ENCODE data around the gene KCNE1. TPM values are rescaled to one million over a fixed set of nuclear protein-coding genes. Genes with fewer than 3 reads are reported as not detected.

Gene KCNE1
- total RNA-seq, 1 experiment from 2014 or later = not detected

GRCh38 chr21:34517491-34518245 is 5.7 kb upstream of the KCNE1 start:
- ATAC-seq (no peak), DNase-seq (ENCODE audit: low read depth, low spot score) (no peak)
- TF ChIP-seq TCF7L2 (IDR thresholded peaks at IDR 0.05; ENCODE audit: low read depth, low read length) (no peak), POLR2AphosphoS5 (IDR thresholded peaks at IDR 0.05; ENCODE audit: low read depth, low read length) (no peak), SIN3A (IDR thresholded peaks at IDR 0.05; ENCODE audit: borderline replicate concordance, insufficient read depth, low read depth, low read length) (no peak), REST (IDR thresholded peaks at IDR 0.05; ENCODE audit: insufficient read depth in 1 of 2, low read depth in 2 of 2, low read length in 1 of 2) (no peak)
- TF ChIP-seq, protein P1, sequence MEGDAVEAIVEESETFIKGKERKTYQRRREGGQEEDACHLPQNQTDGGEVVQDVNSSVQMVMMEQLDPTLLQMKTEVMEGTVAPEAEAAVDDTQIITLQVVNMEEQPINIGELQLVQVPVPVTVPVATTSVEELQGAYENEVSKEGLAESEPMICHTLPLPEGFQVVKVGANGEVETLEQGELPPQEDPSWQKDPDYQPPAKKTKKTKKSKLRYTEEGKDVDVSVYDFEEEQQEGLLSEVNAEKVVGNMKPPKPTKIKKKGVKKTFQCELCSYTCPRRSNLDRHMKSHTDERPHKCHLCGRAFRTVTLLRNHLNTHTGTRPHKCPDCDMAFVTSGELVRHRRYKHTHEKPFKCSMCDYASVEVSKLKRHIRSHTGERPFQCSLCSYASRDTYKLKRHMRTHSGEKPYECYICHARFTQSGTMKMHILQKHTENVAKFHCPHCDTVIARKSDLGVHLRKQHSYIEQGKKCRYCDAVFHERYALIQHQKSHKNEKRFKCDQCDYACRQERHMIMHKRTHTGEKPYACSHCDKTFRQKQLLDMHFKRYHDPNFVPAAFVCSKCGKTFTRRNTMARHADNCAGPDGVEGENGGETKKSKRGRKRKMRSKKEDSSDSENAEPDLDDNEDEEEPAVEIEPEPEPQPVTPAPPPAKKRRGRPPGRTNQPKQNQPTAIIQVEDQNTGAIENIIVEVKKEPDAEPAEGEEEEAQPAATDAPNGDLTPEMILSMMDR (IDR thresholded peaks at IDR 0.05) = no peak; the same call in 1 of the 2 replicates
- no peaks in the 10 kb centered on the region for H3K9me3 ChIP-seq (ENCODE audit: control insufficient read depth, insufficient read depth, low read depth, low read length)
- H3K27ac ChIP-seq (ENCODE audit: low read length) = no peak overlapping the region
- in situ Hi-C loops (cut with HindIII; ENCODE audit: low pct_unique_long_range_greater_than_20kb, low sequenced_read_pairs) = no loop called here
- H3K4me1 ChIP-seq (ENCODE audit: control insufficient read depth, insufficient read depth, low read length) = no peaks in the 10 kb centered on the region
- ChIA-PET CTCF (interaction anchor here (0.5 to 1.4 kb wide), 3 partner anchors 9 to 85 kb away, joined by 3 to 4 read pairs (median 3); no protein-coding TSS in a partner anchor), POLR2A (no interaction called here)
- no TSS peak for BruUV-seq (replicated peaks)
- no peaks in the 10 kb centered on the region for H3K27me3 ChIP-seq (ENCODE audit: control insufficient read depth, insufficient read depth, low read length)
- no peak overlapping the region for H3K4me3 ChIP-seq (ENCODE audit: low read depth in 2 of 2, low read length in 2 of 2)
- H3K36me3 ChIP-seq (ENCODE audit: control insufficient read depth, insufficient read depth, low read length) = no peaks in the 10 kb centered on the region
- intact Hi-C loops (cut with micrococcal nuclease; ENCODE audit: unreplicated experiment) = no loop called here

GRCh38 chr21:34517039-34517438 is 5.0 kb upstream of the KCNE1 start:
- intact Hi-C loops (cut with micrococcal nuclease; ENCODE audit: unreplicated experiment) (no loop called here), in situ Hi-C loops (cut with HindIII; ENCODE audit: low pct_unique_long_range_greater_than_20kb, low sequenced_read_pairs) (no loop called here)
- POLR2A ChIA-PET = no interaction called here
- Histone ChIP-seq H3K4me3 (ENCODE audit: low read depth in 2 of 2, low read length in 2 of 2) (no peak overlapping the region), H3K36me3 (ENCODE audit: control insufficient read depth, insufficient read depth, low read length) (no peaks in the 10 kb centered on the region), H3K27me3 (ENCODE audit: control insufficient read depth, insufficient read depth, low read length) (no peaks in the 10 kb centered on the region), H3K27ac (ENCODE audit: low read length) (no peak overlapping the region), H3K4me1 (ENCODE audit: control insufficient read depth, insufficient read depth, low read length) (no peaks in the 10 kb centered on the region), H3K9me3 (ENCODE audit: control insufficient read depth, insufficient read depth, low read depth, low read length) (no peaks in the 10 kb centered on the region)
- BruUV-seq (replicated peaks) = no TSS peak
- no peak for ATAC-seq
- CTCF ChIA-PET = interaction anchor here (1.4 kb wide), 1 partner anchor 86 kb away, joined by 3 read pairs; no protein-coding TSS in a partner anchor
- no peak for DNase-seq (ENCODE audit: low read depth, low spot score)
- TF ChIP-seq, protein P1 (IDR thresholded peaks at IDR 0.05) = no peak
- TF ChIP-seq REST (IDR thresholded peaks at IDR 0.05; ENCODE audit: insufficient read depth in 1 of 2, low read depth in 2 of 2, low read length in 1 of 2) (no peak), SIN3A (IDR thresholded peaks at IDR 0.05; ENCODE audit: borderline replicate concordance, insufficient read depth, low read depth, low read length) (no peak), POLR2AphosphoS5 (IDR thresholded peaks at IDR 0.05; ENCODE audit: low read depth, low read length) (no peak), TCF7L2 (IDR thresholded peaks at IDR 0.05; ENCODE audit: low read depth, low read length) (no peak)

All from Panc1 (cell line).